HFFc6 (cell line): ENCODE measurements around the gene KRT82. TPM values are rescaled to one million over a fixed set of nuclear protein-coding genes. Genes with fewer than 3 reads are reported as not detected.

ENCODE experiments used
- DNase-seq: peaks from one replicate; pipeline ENCODE4 v3.0.0-alpha.2; 2018
- H3K27ac Mint-ChIP-seq: 2 replicates; pipeline ENCODE4 v1.8.0; 2020; ENCODE audit warnings: mild to moderate bottlenecking, mixed read lengths
- H3K27me3 Mint-ChIP-seq: 2 replicates; pipeline ENCODE4 v1.8.0; 2021; ENCODE audit warnings: mild to moderate bottlenecking, moderate library complexity, mixed read lengths; ENCODE audit not compliant: insufficient read depth
- H3K36me3 Mint-ChIP-seq: 2 replicates; pipeline ENCODE4 v1.8.0; 2021; ENCODE audit warnings: low read depth, mixed read lengths
- H3K4me1 Mint-ChIP-seq: 2 replicates; pipeline ENCODE4 v1.8.0; 2020; ENCODE audit warnings: low read depth, mixed read lengths
- H3K4me3 Mint-ChIP-seq: 2 replicates; pipeline ENCODE4 v1.8.0; 2020; ENCODE audit warnings: mild to moderate bottlenecking, moderate library complexity, mixed read lengths
- H3K9me3 Mint-ChIP-seq: 2 replicates; pipeline ENCODE4 v1.8.0; 2020; ENCODE audit warnings: mild to moderate bottlenecking, mixed read lengths
- CTCF ChIP-seq: fragments of 200-600 bp; sonication (generic); IDR thresholded peaks from 2 replicates; pipeline ENCODE4 v1.5.0; 2021; ENCODE audit warnings: antibody characterized with exemption, mild to moderate bottlenecking
- total RNA-seq, 6 experiments: library from RNA; stranded (reverse); fragmentation: NEBNext Ultra II Directional; extraction: Animal tissue kit (Norgen Biotek cat#: 25700); gene quantifications; 2 replicates in 1 of 6; 3 replicates in 5 of 6; pipeline ENCODE4 v1.2.3, GENCODE V29; 2021

The KRT82 gene
- total RNA-seq, 6 experiments from 2014 or later, result not detected

GRCh38 chr12:52434081-52434733 lies 28.1 kb upstream of the KRT82 start, which contains the start of gene KRT75:
KRT75 (minus strand) TSS chr12:52434371; CDS start chr12:52434304, 67 bp downstream.
- Mint-ChIP-seq H3K9me3 (no peaks in the 10 kb centered on the region), H3K27me3 (peaks cover 35% of the 10 kb centered on the region), H3K36me3 (no peaks in the 10 kb centered on the region), H3K4me1 (peaks cover 24% of the 10 kb centered on the region), H3K4me3 (no peak within 1 kb of the TSS), H3K27ac (no peak within 1 kb of the TSS)
- TF ChIP-seq CTCF, result no peak
- DNase-seq, result no peak

- Mint-ChIP-seq H3K4me1 (peaks cover 24% of the 10 kb centered on the region), H3K4me3 (no peak overlapping the region), H3K36me3 (no peaks in the 10 kb centered on the region), H3K27ac (no peak overlapping the region), H3K27me3 (peaks cover 40% of the 10 kb centered on the region), H3K9me3 (no peaks in the 10 kb centered on the region)
- no peak for TF ChIP-seq CTCF
- DNase-seq, result no peak
Measured at GRCh38 chr12:52433501-52434080, 27.5 kb upstream of the KRT82 start.

- H3K27ac Mint-ChIP-seq, result no peak overlapping the region
- no peaks in the 10 kb centered on the region for H3K9me3 Mint-ChIP-seq
Measured at GRCh38 chr12:52432559-52433207, 26.5 kb upstream of the KRT82 start.

GRCh38 chr12:52428121-52428520 lies 22.0 kb upstream of the KRT82 start:
- Mint-ChIP-seq H3K4me3 (no peak overlapping the region), H3K27ac (no peak overlapping the region), H3K9me3 (no peaks in the 10 kb centered on the region), H3K36me3 (no peaks in the 10 kb centered on the region), H3K4me1 (no peaks in the 10 kb centered on the region), H3K27me3 (peaks cover 58% of the 10 kb centered on the region)
- TF ChIP-seq CTCF, result no peak
- DNase-seq, result no peak

More at GRCh38 chr12:52432559-52433207, 26.5 kb upstream of the KRT82 start:
- Mint-ChIP-seq H3K4me1 (peaks cover 24% of the 10 kb centered on the region), H3K4me3 (no peak overlapping the region), H3K36me3 (no peaks in the 10 kb centered on the region), H3K27me3 (peaks cover 46% of the 10 kb centered on the region)
- TF ChIP-seq CTCF, result no peak
- DNase-seq, result no peak

- no peak for TF ChIP-seq CTCF
- Mint-ChIP-seq H3K36me3 (no peaks in the 10 kb centered on the region), H3K27me3 (peaks cover 64% of the 10 kb centered on the region), H3K4me3 (no peak overlapping the region), H3K27ac (no peak overlapping the region), H3K4me1 (no peaks in the 10 kb centered on the region), H3K9me3 (no peaks in the 10 kb centered on the region)
- no peak for DNase-seq
Measured at GRCh38 chr12:52427083-52427482, 20.9 kb upstream of the KRT82 start.
